A673 (cell line): ENCODE results near the gene TLCD1. TPM values are rescaled to one million over a fixed set of nuclear protein-coding genes. Genes with fewer than 3 reads are reported as not detected.

Experiments used
- BruUV-seq: library from RNA; stranded (reverse); fragments of 400-500 nt; replicated peaks from 2 replicates; lab custom pipeline; 2021; lab: Mats Ljungman, UMichigan
- CTCF ChIA-PET: fragments of 300-600 bp; sonication (Branson Sonifier 250); formaldehyde crosslinking; loops from one replicate; lab custom pipeline; 2022; ENCODE audit warnings: antibody characterized with exemption; lab: Charles Lee
- POLR2A ChIA-PET: fragments of 300-600 bp; sonication (Branson Sonifier 250); formaldehyde crosslinking; loops from one replicate; lab custom pipeline; 2022; ENCODE audit warnings: antibody characterized with exemption; ENCODE audit not compliant: low non-redundant PET; lab: Charles Lee
- DNase-seq: peaks from one replicate; pipeline ENCODE4 v3.0.0-alpha.2; 2015; ENCODE audit warnings: low spot score
- H3K27ac ChIP-seq: fragments of 200-600 bp; sonication (generic); 2 replicates; pipeline ENCODE4 v1.5.1; 2016; ENCODE audit warnings: mixed run types, low read depth, mild to moderate bottlenecking, mixed read lengths, antibody characterized with exemption, low read length; ENCODE audit not compliant: poor library complexity, severe bottlenecking
- H3K27me3 ChIP-seq: fragments of 200-600 bp; sonication (generic); replicated peaks from 2 replicates; pipeline ENCODE4 v1.6.1; 2017; ENCODE audit warnings: mixed run types, low read depth, mild to moderate bottlenecking, mixed read lengths, antibody characterized with exemption, low read length; ENCODE audit not compliant: insufficient read depth, poor library complexity
- H3K36me3 ChIP-seq: fragments of 200-600 bp; sonication (generic); 2 replicates; pipeline ENCODE4 v1.6.1; 2016; ENCODE audit warnings: mixed run types, mild to moderate bottlenecking, mixed read lengths, antibody characterized with exemption, low read length; ENCODE audit not compliant: insufficient read depth, poor library complexity, severe bottlenecking
- H3K4me1 ChIP-seq: fragments of 200-600 bp; sonication (generic); 2 replicates; pipeline ENCODE4 v1.6.1; 2017; ENCODE audit warnings: mixed run types, mild to moderate bottlenecking, mixed read lengths, antibody characterized with exemption, low read length; ENCODE audit not compliant: insufficient read depth, poor library complexity, severe bottlenecking
- H3K4me3 ChIP-seq: fragments of 200-600 bp; sonication (generic); 2 replicates; pipeline ENCODE4 v1.5.1; 2016; ENCODE audit warnings: low read depth, mixed run types, mild to moderate bottlenecking, mixed read lengths, low read length; ENCODE audit not compliant: poor library complexity, severe bottlenecking
- H3K9me3 ChIP-seq: fragments of 200-600 bp; sonication (generic); 2 replicates; pipeline ENCODE4 v1.6.1; 2016; ENCODE audit warnings: mixed run types, low read depth, mild to moderate bottlenecking, mixed read lengths, antibody characterized with exemption, low read length; ENCODE audit not compliant: poor library complexity, severe bottlenecking
- CTCF ChIP-seq: fragments of 300-800, 200-600 bp; sonication (generic); conservative IDR thresholded peaks from 2 replicates; pipeline ENCODE4 v1.5.1; 2017; ENCODE audit warnings: low read depth, mild to moderate bottlenecking, antibody characterized with exemption, low read length, moderate library complexity, mixed read lengths
- EZH2 ChIP-seq: fragments of 200-600 bp; sonication (generic); IDR thresholded peaks from 2 replicates; pipeline ENCODE4 v1.6.1; 2017; ENCODE audit warnings: borderline replicate concordance, low read depth, mild to moderate bottlenecking, mixed read lengths, antibody characterized with exemption, low read length; ENCODE audit not compliant: poor library complexity, severe bottlenecking
- intact Hi-C: fragments of 100-400 bp; cut with micrococcal nuclease; formaldehyde crosslinking; loops from one replicate; pipeline ENCODE4 v1.10.0; 2022; ENCODE audit not compliant: unreplicated experiment
- total RNA-seq: library from RNA; stranded (reverse); gene quantifications from 2 replicates; pipeline ENCODE4 v1.2.3, GENCODE V29; 2021

Gene TLCD1
- total RNA-seq, 1 experiment from 2014 or later, result 3.8 TPM

- H3K27ac ChIP-seq, result no peak overlapping the region
- TF ChIP-seq EZH2, result no peak
- TF ChIP-seq CTCF, result no peak
- peaks cover 71% of the 10 kb centered on the region for H3K36me3 ChIP-seq
- ChIA-PET POLR2A (no interaction called here), CTCF (no interaction called here)
- H3K4me3 ChIP-seq, result no peak overlapping the region
- DNase-seq, result no peak
- H3K9me3 ChIP-seq, result no peaks in the 10 kb centered on the region
- no TSS peak for BruUV-seq
- H3K4me1 ChIP-seq, result no peaks in the 10 kb centered on the region
- intact Hi-C loops, result no loop called here
- H3K27me3 ChIP-seq, result no peaks in the 10 kb centered on the region
These were observed 25.1 kb downstream of the TLCD1 start for GRCh38 chr17:28700830-28701492.

GRCh38 chr17:28700278-28700677, 25.8 kb downstream of the TLCD1 start:
- ChIA-PET CTCF (no interaction called here), POLR2A (interaction anchor here (0.6 kb wide), 1 partner anchor 94 kb away, joined by 3 read pairs; no protein-coding TSS in a partner anchor)
- no peaks in the 10 kb centered on the region for H3K4me1 ChIP-seq
- intact Hi-C loops, result no loop called here
- no peaks in the 10 kb centered on the region for H3K9me3 ChIP-seq
- H3K36me3 ChIP-seq, result peaks cover 78% of the 10 kb centered on the region
- no peak for DNase-seq
- BruUV-seq, result no TSS peak
- TF ChIP-seq CTCF, result no peak
- no peak for TF ChIP-seq EZH2
- H3K4me3 ChIP-seq, result no peak overlapping the region
- no peak overlapping the region for H3K27ac ChIP-seq
- H3K27me3 ChIP-seq, result no peaks in the 10 kb centered on the region

- no peaks in the 10 kb centered on the region for H3K27me3 ChIP-seq
- ChIA-PET POLR2A (no interaction called here), CTCF (no interaction called here)
- no peak overlapping the region for H3K4me3 ChIP-seq
- H3K9me3 ChIP-seq, result no peaks in the 10 kb centered on the region
- BruUV-seq, result no TSS peak
- H3K4me1 ChIP-seq, result no peaks in the 10 kb centered on the region
- TF ChIP-seq EZH2 (no peak), CTCF (no peak)
- no peak for DNase-seq
- H3K36me3 ChIP-seq, result peaks cover 95% of the 10 kb centered on the region
- intact Hi-C loops, result no loop called here
- no peak overlapping the region for H3K27ac ChIP-seq
These were observed 27.6 kb downstream of the TLCD1 start for GRCh38 chr17:28698253-28698941.
